C4-2B (cell line): ENCODE measurements around the gene PHETA2.

Experiments
- CTCF ChIP-seq: fragments of 450-650 bp; conservative IDR thresholded peaks from 2 replicates; pipeline ENCODE4 v1.5.1; 2017; ENCODE audit warnings: mild to moderate bottlenecking
- ZFX ChIP-seq: fragments of 450-650 bp; IDR thresholded peaks from 2 replicates; pipeline ENCODE4 v1.6.1; 2017

- TF ChIP-seq CTCF (peak; percentile 99), ZFX (peak; percentile 90)
Observed at GRCh38 chr22:42090596-42091454, 16.8 kb downstream of the PHETA2 start, which contains the start of gene NDUFA6.
